ENCODE measurements around the gene E2F8. TPM values are rescaled to one million over a fixed set of nuclear protein-coding genes. Genes with fewer than 3 reads are reported as not detected.

Gene E2F8
- total RNA-seq, 1 experiment from 2014 or later, result 10.7 TPM

DNA sequence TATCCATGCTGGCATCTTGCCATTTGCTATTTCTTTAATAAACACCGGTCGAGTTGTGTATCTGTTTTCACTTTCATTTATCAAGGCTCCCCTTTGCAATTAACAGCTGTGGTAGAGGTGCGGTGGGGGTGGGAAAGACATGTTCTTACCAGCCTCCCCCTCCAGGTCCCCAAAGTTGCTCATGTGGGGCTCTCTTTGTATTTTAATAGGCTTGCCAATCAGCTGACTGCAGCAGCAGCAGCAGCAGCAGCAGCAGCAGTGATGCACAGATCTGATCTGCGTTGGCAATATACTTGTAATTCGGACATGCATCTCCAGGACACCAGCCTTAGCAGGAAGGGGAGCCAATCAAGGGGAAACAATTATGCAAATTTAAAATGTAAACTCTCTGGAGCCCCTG lies 40.3 kb upstream of the E2F8 start:
- ChIA-PET POLR2A (interaction anchor here (0.6 to 0.7 kb wide), 2 partner anchors 168 to 182 kb away, joined by 4 to 5 read pairs; no protein-coding TSS in a partner anchor), CTCF (interaction anchor here (0.6 to 1.9 kb wide), 4 partner anchors 21 to 279 kb away, joined by 3 to 7 read pairs (median 4); no protein-coding TSS in a partner anchor)
- Mint-ChIP-seq H3K4me3 (no peak overlapping the region), H3K27ac (no peak overlapping the region), H3K36me3 (no peaks in the 10 kb centered on the region), H3K27me3 (ENCODE audit: low read depth) (no peaks in the 10 kb centered on the region), H3K4me1 (peaks cover 31% of the 10 kb centered on the region), H3K9me3 (no peaks in the 10 kb centered on the region)
- no peak for ATAC-seq
- no peak for DNase-seq (ENCODE audit: low spot score)
- TF ChIP-seq NFE2L1 (CRISPR knock-in tag; IDR thresholded peaks at IDR 0.05) (no peak), SMAD3 (CRISPR knock-in tag; IDR thresholded peaks at IDR 0.05; ENCODE audit: borderline replicate concordance) (no peak), FOXJ3 (CRISPR knock-in tag; IDR thresholded peaks at IDR 0.05; ENCODE audit: borderline replicate concordance) (no peak), HMGA2 (CRISPR knock-in tag; IDR thresholded peaks at IDR 0.05) (no peak), ESRRA (CRISPR knock-in tag; IDR thresholded peaks at IDR 0.05; ENCODE audit: borderline replicate concordance) (no peak)
- TF ChIP-seq, protein P1, sequence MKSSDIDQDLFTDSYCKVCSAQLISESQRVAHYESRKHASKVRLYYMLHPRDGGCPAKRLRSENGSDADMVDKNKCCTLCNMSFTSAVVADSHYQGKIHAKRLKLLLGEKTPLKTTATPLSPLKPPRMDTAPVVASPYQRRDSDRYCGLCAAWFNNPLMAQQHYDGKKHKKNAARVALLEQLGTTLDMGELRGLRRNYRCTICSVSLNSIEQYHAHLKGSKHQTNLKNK (CRISPR knock-in tag; IDR thresholded peaks at IDR 0.05), result no peak
- TF ChIP-seq, protein P2, sequence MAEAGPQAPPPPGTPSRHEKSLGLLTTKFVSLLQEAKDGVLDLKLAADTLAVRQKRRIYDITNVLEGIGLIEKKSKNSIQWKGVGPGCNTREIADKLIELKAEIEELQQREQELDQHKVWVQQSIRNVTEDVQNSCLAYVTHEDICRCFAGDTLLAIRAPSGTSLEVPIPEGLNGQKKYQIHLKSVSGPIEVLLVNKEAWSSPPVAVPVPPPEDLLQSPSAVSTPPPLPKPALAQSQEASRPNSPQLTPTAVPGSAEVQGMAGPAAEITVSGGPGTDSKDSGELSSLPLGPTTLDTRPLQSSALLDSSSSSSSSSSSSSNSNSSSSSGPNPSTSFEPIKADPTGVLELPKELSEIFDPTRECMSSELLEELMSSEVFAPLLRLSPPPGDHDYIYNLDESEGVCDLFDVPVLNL (CRISPR knock-in tag; IDR thresholded peaks at IDR 0.05; ENCODE audit: borderline replicate concordance, low read depth), result no peak

GRCh38 chr11:19279451-19279850 lies 38.7 kb upstream of the E2F8 start:
- ChIA-PET POLR2A (no interaction called here), CTCF (interaction anchor here (0.7 to 1.9 kb wide), 9 partner anchors 12 to 278 kb away, joined by 3 to 7 read pairs (median 3); no protein-coding TSS in a partner anchor)
- Mint-ChIP-seq H3K27me3 (ENCODE audit: low read depth) (no peaks in the 10 kb centered on the region), H3K4me1 (peaks cover 31% of the 10 kb centered on the region), H3K27ac (no peak overlapping the region), H3K36me3 (no peaks in the 10 kb centered on the region), H3K9me3 (no peaks in the 10 kb centered on the region), H3K4me3 (no peak overlapping the region)
- DNase-seq (ENCODE audit: low spot score) (peak; percentile 38), ATAC-seq (peak; percentile 96)
- TF ChIP-seq PRRX2 (CRISPR knock-in tag; IDR thresholded peaks at IDR 0.05) (no peak), TEAD1 (CRISPR knock-in tag; IDR thresholded peaks at IDR 0.05) (no peak), TP53 (CRISPR knock-in tag; IDR thresholded peaks at IDR 0.05) (no peak), CBFB (CRISPR knock-in tag; IDR thresholded peaks at IDR 0.05; ENCODE audit: low read depth) (no peak), ZNF281 (CRISPR knock-in tag; IDR thresholded peaks at IDR 0.05) (no peak), SMAD3 (CRISPR knock-in tag; IDR thresholded peaks at IDR 0.05; ENCODE audit: borderline replicate concordance) (no peak), FOXP4 (CRISPR knock-in tag; IDR thresholded peaks at IDR 0.05) (no peak), USF1 (CRISPR knock-in tag; IDR thresholded peaks at IDR 0.05) (no peak), NR2C2 (CRISPR knock-in tag; IDR thresholded peaks at IDR 0.05) (no peak), ELF4 (CRISPR knock-in tag; IDR thresholded peaks at IDR 0.05; ENCODE audit: low read depth) (no peak)
- TF ChIP-seq, protein P3, sequence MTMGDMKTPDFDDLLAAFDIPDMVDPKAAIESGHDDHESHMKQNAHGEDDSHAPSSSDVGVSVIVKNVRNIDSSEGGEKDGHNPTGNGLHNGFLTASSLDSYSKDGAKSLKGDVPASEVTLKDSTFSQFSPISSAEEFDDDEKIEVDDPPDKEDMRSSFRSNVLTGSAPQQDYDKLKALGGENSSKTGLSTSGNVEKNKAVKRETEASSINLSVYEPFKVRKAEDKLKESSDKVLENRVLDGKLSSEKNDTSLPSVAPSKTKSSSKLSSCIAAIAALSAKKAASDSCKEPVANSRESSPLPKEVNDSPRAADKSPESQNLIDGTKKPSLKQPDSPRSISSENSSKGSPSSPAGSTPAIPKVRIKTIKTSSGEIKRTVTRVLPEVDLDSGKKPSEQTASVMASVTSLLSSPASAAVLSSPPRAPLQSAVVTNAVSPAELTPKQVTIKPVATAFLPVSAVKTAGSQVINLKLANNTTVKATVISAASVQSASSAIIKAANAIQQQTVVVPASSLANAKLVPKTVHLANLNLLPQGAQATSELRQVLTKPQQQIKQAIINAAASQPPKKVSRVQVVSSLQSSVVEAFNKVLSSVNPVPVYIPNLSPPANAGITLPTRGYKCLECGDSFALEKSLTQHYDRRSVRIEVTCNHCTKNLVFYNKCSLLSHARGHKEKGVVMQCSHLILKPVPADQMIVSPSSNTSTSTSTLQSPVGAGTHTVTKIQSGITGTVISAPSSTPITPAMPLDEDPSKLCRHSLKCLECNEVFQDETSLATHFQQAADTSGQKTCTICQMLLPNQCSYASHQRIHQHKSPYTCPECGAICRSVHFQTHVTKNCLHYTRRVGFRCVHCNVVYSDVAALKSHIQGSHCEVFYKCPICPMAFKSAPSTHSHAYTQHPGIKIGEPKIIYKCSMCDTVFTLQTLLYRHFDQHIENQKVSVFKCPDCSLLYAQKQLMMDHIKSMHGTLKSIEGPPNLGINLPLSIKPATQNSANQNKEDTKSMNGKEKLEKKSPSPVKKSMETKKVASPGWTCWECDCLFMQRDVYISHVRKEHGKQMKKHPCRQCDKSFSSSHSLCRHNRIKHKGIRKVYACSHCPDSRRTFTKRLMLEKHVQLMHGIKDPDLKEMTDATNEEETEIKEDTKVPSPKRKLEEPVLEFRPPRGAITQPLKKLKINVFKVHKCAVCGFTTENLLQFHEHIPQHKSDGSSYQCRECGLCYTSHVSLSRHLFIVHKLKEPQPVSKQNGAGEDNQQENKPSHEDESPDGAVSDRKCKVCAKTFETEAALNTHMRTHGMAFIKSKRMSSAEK (CRISPR knock-in tag; IDR thresholded peaks at IDR 0.05; ENCODE audit: borderline replicate concordance), result no peak
- TF ChIP-seq, protein P4, sequence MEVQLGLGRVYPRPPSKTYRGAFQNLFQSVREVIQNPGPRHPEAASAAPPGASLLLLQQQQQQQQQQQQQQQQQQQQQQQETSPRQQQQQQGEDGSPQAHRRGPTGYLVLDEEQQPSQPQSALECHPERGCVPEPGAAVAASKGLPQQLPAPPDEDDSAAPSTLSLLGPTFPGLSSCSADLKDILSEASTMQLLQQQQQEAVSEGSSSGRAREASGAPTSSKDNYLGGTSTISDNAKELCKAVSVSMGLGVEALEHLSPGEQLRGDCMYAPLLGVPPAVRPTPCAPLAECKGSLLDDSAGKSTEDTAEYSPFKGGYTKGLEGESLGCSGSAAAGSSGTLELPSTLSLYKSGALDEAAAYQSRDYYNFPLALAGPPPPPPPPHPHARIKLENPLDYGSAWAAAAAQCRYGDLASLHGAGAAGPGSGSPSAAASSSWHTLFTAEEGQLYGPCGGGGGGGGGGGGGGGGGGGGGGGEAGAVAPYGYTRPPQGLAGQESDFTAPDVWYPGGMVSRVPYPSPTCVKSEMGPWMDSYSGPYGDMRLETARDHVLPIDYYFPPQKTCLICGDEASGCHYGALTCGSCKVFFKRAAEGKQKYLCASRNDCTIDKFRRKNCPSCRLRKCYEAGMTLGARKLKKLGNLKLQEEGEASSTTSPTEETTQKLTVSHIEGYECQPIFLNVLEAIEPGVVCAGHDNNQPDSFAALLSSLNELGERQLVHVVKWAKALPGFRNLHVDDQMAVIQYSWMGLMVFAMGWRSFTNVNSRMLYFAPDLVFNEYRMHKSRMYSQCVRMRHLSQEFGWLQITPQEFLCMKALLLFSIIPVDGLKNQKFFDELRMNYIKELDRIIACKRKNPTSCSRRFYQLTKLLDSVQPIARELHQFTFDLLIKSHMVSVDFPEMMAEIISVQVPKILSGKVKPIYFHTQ (CRISPR knock-in tag; IDR thresholded peaks at IDR 0.05), result no peak
